ENCODE data around the gene CEP41. TPM values are rescaled to one million over a fixed set of nuclear protein-coding genes. Genes with fewer than 3 reads are reported as not detected.
"Not testable (repeated sequence)": the region's sequence is repeated elsewhere in the genome, so short reads cannot be mapped to it uniquely, and the experiment has no call there.

Gene CEP41
- total RNA-seq, 1 donor from 2014 or later: 4.6 TPM

GRCh38 chr7:130468612-130469011 lies 27.8 kb upstream of the CEP41 start:
- intact Hi-C loops (cut with DNase I): no loop called here
- DNase-seq (ENCODE audit: low spot score): no peak

- intact Hi-C loops (cut with DNase I): no loop called here
- no peak for DNase-seq (ENCODE audit: low spot score)
Measured at GRCh38 chr7:130463553-130464434, 23.0 kb upstream of the CEP41 start.

- intact Hi-C loops (cut with DNase I): no loop called here
Measured at GRCh38 chr7:130461272-130461671, 20.5 kb upstream of the CEP41 start.

GRCh38 chr7:130458257-130458656 lies 17.4 kb upstream of the CEP41 start:
- intact Hi-C loops (cut with DNase I): no loop called here
- DNase-seq (ENCODE audit: low spot score): no peak

More at GRCh38 chr7:130461272-130461671, 20.5 kb upstream of the CEP41 start:
- DNase-seq (ENCODE audit: low spot score): no peak

- intact Hi-C loops (cut with DNase I): no loop called here
- DNase-seq (ENCODE audit: low spot score): no peak
Measured at GRCh38 chr7:130454959-130455358, 14.1 kb upstream of the CEP41 start.

GRCh38 chr7:130452951-130453350 lies 12.1 kb upstream of the CEP41 start:
- DNase-seq (ENCODE audit: low spot score): no peak
- intact Hi-C loops (cut with DNase I): no loop called here

- intact Hi-C loops (cut with DNase I); DNase-seq (ENCODE audit: low spot score): not testable (repeated sequence)
Measured at GRCh38 chr7:130451344-130451743, 10.5 kb upstream of the CEP41 start.

GRCh38 chr7:130446259-130446658 lies 5.4 kb upstream of the CEP41 start:
- intact Hi-C loops (cut with DNase I): loop anchor here (10.0 kb wide), 2 partner anchors 81 to 171 kb away; no protein-coding TSS in a partner anchor
- DNase-seq (ENCODE audit: low spot score): no peak

- intact Hi-C loops (cut with DNase I): loop anchor here (10.0 kb wide), 2 partner anchors 80 to 170 kb away; no protein-coding TSS in a partner anchor
- no peak for DNase-seq (ENCODE audit: low spot score)
Measured at GRCh38 chr7:130444751-130445407, 4.1 kb upstream of the CEP41 start.

GRCh38 chr7:130444234-130444633 lies 3.4 kb upstream of the CEP41 start:
- no peak for DNase-seq (ENCODE audit: low spot score)
- intact Hi-C loops (cut with DNase I): loop anchor here (10.0 kb wide), 2 partner anchors 79 to 169 kb away; no protein-coding TSS in a partner anchor

- no peak for DNase-seq (ENCODE audit: low spot score)
- intact Hi-C loops (cut with DNase I): loop anchor here (10.0 kb wide), 2 partner anchors 78 to 168 kb away; no protein-coding TSS in a partner anchor
Measured at GRCh38 chr7:130442601-130443000, 1.8 kb upstream of the CEP41 start.

- DNase-seq (ENCODE audit: low spot score): no peak
- intact Hi-C loops (cut with DNase I): loop anchor here (10.0 kb wide), 2 partner anchors 77 to 167 kb away; no protein-coding TSS in a partner anchor
Measured at GRCh38 chr7:130441408-130441869, 623 bp upstream of the CEP41 start.

GRCh38 chr7:130436253-130436652 lies 4.6 kb downstream of the CEP41 start:
- intact Hi-C loops (cut with DNase I): no loop called here
- no peak for DNase-seq (ENCODE audit: low spot score)

GRCh38 chr7:130435311-130435854 lies 5.4 kb downstream of the CEP41 start:
- intact Hi-C loops (cut with DNase I): no loop called here
- DNase-seq (ENCODE audit: low spot score): no peak

GRCh38 chr7:130433301-130433700 lies 7.5 kb downstream of the CEP41 start:
- intact Hi-C loops (cut with DNase I): no loop called here
- DNase-seq (ENCODE audit: low spot score): no peak

- intact Hi-C loops (cut with DNase I): no loop called here
- DNase-seq (ENCODE audit: low spot score): no peak
Measured at GRCh38 chr7:130432886-130433285, 7.9 kb downstream of the CEP41 start.

- no peak for DNase-seq (ENCODE audit: low spot score)
- intact Hi-C loops (cut with DNase I): no loop called here
Measured at GRCh38 chr7:130430841-130431666, 9.8 kb downstream of the CEP41 start.

GRCh38 chr7:130430115-130430514 lies 10.7 kb downstream of the CEP41 start:
- DNase-seq (ENCODE audit: low spot score): no peak
- intact Hi-C loops (cut with DNase I): no loop called here

GRCh38 chr7:130429019-130429418 lies 11.8 kb downstream of the CEP41 start:
- intact Hi-C loops (cut with DNase I): no loop called here
- DNase-seq (ENCODE audit: low spot score): no peak
